AG09319 (cell line): Measurements from ENCODE around the gene CPNE1.
"Not testable (repeated sequence)": the region's sequence is repeated elsewhere in the genome, so short reads cannot be mapped to it uniquely, and the experiment has no call there.

Experiments used
- DNase-seq: peaks from one replicate; pipeline ENCODE4 v3.0.0-alpha.2; 2010; ENCODE audit warnings: low read depth; ENCODE audit errors: extremely low read depth
- CTCF ChIP-seq: IDR thresholded peaks from 2 replicates; pipeline ENCODE4 v1.5.1; 2011; ENCODE audit warnings: low read depth, mild to moderate bottlenecking, inconsistent platforms, low read length, moderate library complexity

Gene CPNE1

GRCh38 chr20:35708502-35708901 is 43.8 kb upstream of the CPNE1 start:
- no peak for DNase-seq

GRCh38 chr20:35706591-35707529 is 42.2 kb upstream of the CPNE1 start:
- not testable (repeated sequence) for DNase-seq

More at GRCh38 chr20:35708502-35708901, 43.8 kb upstream of the CPNE1 start:
- no peak for TF ChIP-seq CTCF

GRCh38 chr20:35705894-35706293 is 41.2 kb upstream of the CPNE1 start:
- DNase-seq: not testable (repeated sequence)

GRCh38 chr20:35704514-35705261 is 40.0 kb upstream of the CPNE1 start:
- no peak for TF ChIP-seq CTCF
- DNase-seq: no peak

- no peak for TF ChIP-seq CTCF
- DNase-seq: no peak
These were observed 38.4 kb upstream of the CPNE1 start for GRCh38 chr20:35702824-35703695.

- DNase-seq: peak; percentile 89
- TF ChIP-seq CTCF: no peak
These were observed 37.5 kb upstream of the CPNE1 start for GRCh38 chr20:35702051-35702823.

- TF ChIP-seq CTCF: no peak
- DNase-seq: no peak
These were observed 36.0 kb upstream of the CPNE1 start for GRCh38 chr20:35700625-35701148.
